Posterior vena cava (tissue), 2 donors: ENCODE data around the gene OR4F15. TPM values are rescaled to one million over a fixed set of nuclear protein-coding genes. Genes with fewer than 3 reads are reported as not detected.
"Not testable (repeated sequence)": the region's sequence is repeated elsewhere in the genome, so short reads cannot be mapped to it uniquely, and the experiment has no call there.

Experiments used
- DNase-seq: peaks from one replicate; pipeline ENCODE4 v3.0.0-alpha.2; 2020; ENCODE audit warnings: low spot score
- intact Hi-C, 2 donors: fragments of 100-400 bp; cut with DNase I; formaldehyde crosslinking; loops; one replicate each; pipeline versions ENCODE4 v1.14.1 to v1.14.2; 2022 to 2023
- long read RNA-seq, 2 donors: library from polyadenylated mRNA; unstranded; transcript quantifications; one replicate each; pipeline ENCODE4 v2.0.0, GENCODE V29; 2020 to 2021
- total RNA-seq, 2 donors: library from RNA; stranded (reverse); fragmentation: NEBNext Ultra II Directional; extraction: Animal tissue kit (Norgen Biotek cat#: 25700); gene quantifications; one replicate each; pipeline ENCODE4 v1.2.1, GENCODE V29; 2021
- donor health status: DM: yes; HTN: yes; CAD: no.
- donor health status: DM: yes; HTN: yes; CAD: no.

OR4F15 gene
- total RNA-seq = not detected
- long read RNA-seq, donor 1 = 0 reads
- long read RNA-seq, donor 2 = 0 reads

- no peak for DNase-seq
- intact Hi-C loops = no loop called here
These were observed at the start of gene OR4F15 for GRCh38 chr15:101811902-101812301. Gene OR4F15, plus strand, starts transcription at chr15:101812202. Its CDS starts 5,985 bp downstream, at chr15:101818187.

- peak; percentile 67 for DNase-seq
- intact Hi-C loops = not testable (repeated sequence)
These were observed 47.2 kb upstream of the OR4F15 start for GRCh38 chr15:101764669-101765339.

- intact Hi-C loops = not testable (repeated sequence)
These were observed 46.7 kb upstream of the OR4F15 start for GRCh38 chr15:101765340-101765671.

GRCh38 chr15:101765772-101766456, 46.1 kb upstream of the OR4F15 start:
- intact Hi-C loops = no loop called here
- peak; percentile 67 for DNase-seq

More at GRCh38 chr15:101765340-101765671, 46.7 kb upstream of the OR4F15 start:
- not testable (repeated sequence) for DNase-seq

- intact Hi-C loops, DNase-seq: not testable (repeated sequence)
These were observed 44.8 kb upstream of the OR4F15 start for GRCh38 chr15:101767083-101767640.

- DNase-seq = no peak
- intact Hi-C loops = no loop called here
These were observed 39.1 kb upstream of the OR4F15 start for GRCh38 chr15:101772921-101773320.

- intact Hi-C loops = no loop called here
- no peak for DNase-seq
These were observed 38.4 kb upstream of the OR4F15 start for GRCh38 chr15:101773496-101774100.

GRCh38 chr15:101775136-101775535, 36.9 kb upstream of the OR4F15 start:
- intact Hi-C loops = no loop called here
- no peak for DNase-seq

GRCh38 chr15:101778576-101778975, 33.4 kb upstream of the OR4F15 start:
- DNase-seq, intact Hi-C loops: not testable (repeated sequence)

GRCh38 chr15:101780225-101780624, 31.8 kb upstream of the OR4F15 start:
- intact Hi-C loops, DNase-seq: not testable (repeated sequence)

- intact Hi-C loops = no loop called here
- DNase-seq = no peak
These were observed 30.1 kb upstream of the OR4F15 start for GRCh38 chr15:101781928-101782327.

GRCh38 chr15:101784644-101785043, 27.4 kb upstream of the OR4F15 start:
- intact Hi-C loops = no loop called here

GRCh38 chr15:101786422-101786821, 25.6 kb upstream of the OR4F15 start:
- DNase-seq, intact Hi-C loops: not testable (repeated sequence)

More at GRCh38 chr15:101784644-101785043, 27.4 kb upstream of the OR4F15 start:
- no peak for DNase-seq

GRCh38 chr15:101788001-101788400, 24.0 kb upstream of the OR4F15 start:
- DNase-seq, intact Hi-C loops: not testable (repeated sequence)

GRCh38 chr15:101788503-101789269, 23.3 kb upstream of the OR4F15 start:
- intact Hi-C loops, DNase-seq: not testable (repeated sequence)

GRCh38 chr15:101790748-101791147, 21.3 kb upstream of the OR4F15 start:
- DNase-seq, intact Hi-C loops: not testable (repeated sequence)

GRCh38 chr15:101793981-101794380, 18.0 kb upstream of the OR4F15 start:
- DNase-seq, intact Hi-C loops: not testable (repeated sequence)

GRCh38 chr15:101795455-101795854, 16.5 kb upstream of the OR4F15 start:
- DNase-seq = no peak
- intact Hi-C loops = no loop called here

- DNase-seq = no peak
- intact Hi-C loops = no loop called here
These were observed 12.3 kb upstream of the OR4F15 start for GRCh38 chr15:101799665-101800064.
